GM21381 (cell line): ENCODE results near the gene OR52E2.

Experiments used
- ATAC-seq: cut with Tn5 transposase; IDR thresholded peaks from one replicate; pipeline ENCODE4 v1.9.1; 2021; ENCODE audit warnings: mild to moderate bottlenecking, moderate library complexity; ENCODE audit not compliant: unreplicated experiment

The OR52E2 gene

DNA sequence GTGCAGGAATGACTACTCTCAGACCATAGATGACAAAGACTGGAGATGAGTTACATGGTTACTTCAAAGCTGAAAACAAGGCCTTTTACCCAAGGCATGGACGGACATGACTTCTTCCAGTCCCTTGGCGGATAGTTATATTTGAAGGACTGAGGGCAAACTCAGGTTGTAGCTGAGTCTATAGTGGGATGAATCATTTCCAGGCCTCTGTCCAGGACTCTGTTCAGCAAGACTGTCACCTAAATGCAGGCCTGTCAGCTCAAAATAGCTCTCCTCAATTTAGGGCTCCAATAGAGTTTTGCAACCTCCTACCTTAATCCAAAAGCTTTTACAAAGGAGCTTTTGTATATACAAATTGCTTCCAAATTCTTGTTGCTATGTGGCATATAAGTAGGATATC lies 37.4 kb downstream of the OR52E2 start:
- no peak for ATAC-seq

DNA sequence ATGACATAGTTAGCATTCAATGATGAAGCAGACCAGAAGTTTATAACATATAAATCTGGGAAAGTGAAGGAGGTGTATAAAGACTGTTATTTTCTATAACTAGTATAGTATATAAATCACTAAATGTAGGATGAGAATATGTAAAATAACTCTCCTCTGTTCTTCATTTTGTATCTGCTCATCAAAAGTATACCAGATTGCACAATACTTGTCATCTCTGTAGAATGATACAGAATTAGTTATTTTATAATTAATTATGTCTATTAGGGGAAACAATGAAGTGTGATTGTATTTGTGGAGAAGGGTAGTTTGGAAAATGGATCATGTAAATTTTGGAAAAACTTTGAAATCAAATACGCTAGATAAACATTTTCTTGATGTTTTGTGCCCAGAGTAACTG lies 46.4 kb downstream of the OR52E2 start:
- ATAC-seq: no peak

DNA sequence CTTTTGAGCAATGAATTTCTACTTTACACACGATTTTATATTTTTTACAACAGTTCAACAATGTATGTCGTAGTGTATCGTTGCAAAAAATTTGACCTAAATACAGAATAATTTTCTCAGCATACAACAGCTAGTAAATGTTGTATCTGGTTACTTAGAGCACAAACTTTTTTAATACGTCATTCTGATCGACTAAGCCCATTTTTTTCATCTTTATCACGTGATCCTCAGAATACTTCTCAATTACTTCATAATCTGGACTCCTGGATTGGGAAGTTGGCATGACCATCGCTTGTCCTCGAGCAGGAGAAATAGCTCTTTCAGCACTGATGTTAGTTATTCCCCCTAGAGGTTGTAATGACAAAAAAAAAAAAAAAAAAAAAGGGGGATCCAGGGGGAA lies 48.2 kb downstream of the OR52E2 start:
- ATAC-seq: no peak
